Hepatocyte (in vitro differentiated cells): ENCODE results near the gene TRMT61A.

Source experiments
- EZH2 ChIP-seq: fragments of 200-600 bp; sonication (generic); IDR thresholded peaks from 2 replicates; pipeline ENCODE4 v1.6.1; 2016; ENCODE audit warnings: antibody characterized with exemption, mild to moderate bottlenecking, borderline replicate concordance
- EZH2phosphoT487 ChIP-seq: fragments of 200-600 bp; sonication (generic); IDR thresholded peaks from one replicate; pipeline ENCODE4 v1.6.1; 2018; ENCODE audit warnings: antibody characterized with exemption, mild to moderate bottlenecking, low read depth, moderate library complexity; ENCODE audit not compliant: unreplicated experiment, severe bottlenecking
- TF ChIP-seq, protein P1 (sequence below): fragments of 200-600 bp; sonication (generic); IDR thresholded peaks from 2 replicates; pipeline ENCODE4 v1.5.1; 2016; ENCODE audit warnings: antibody characterized with exemption, mild to moderate bottlenecking; ENCODE audit not compliant: poor library complexity

DNA sequence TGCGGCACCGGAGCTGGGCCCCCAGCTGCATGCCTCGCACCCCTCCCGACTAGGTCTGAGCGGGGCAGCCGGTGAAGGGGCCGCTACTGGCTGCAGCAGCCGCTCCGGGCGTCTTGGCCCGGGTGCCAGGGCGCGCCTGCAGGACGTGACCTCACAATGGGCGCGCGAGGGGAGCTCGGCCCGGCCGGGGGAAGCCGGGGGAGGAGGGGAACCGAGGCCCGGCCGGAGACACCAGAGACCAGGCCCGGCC is 33.1 kb downstream of the TRMT61A start:
- TF ChIP-seq EZH2, result no peak
- TF ChIP-seq, protein P1, sequence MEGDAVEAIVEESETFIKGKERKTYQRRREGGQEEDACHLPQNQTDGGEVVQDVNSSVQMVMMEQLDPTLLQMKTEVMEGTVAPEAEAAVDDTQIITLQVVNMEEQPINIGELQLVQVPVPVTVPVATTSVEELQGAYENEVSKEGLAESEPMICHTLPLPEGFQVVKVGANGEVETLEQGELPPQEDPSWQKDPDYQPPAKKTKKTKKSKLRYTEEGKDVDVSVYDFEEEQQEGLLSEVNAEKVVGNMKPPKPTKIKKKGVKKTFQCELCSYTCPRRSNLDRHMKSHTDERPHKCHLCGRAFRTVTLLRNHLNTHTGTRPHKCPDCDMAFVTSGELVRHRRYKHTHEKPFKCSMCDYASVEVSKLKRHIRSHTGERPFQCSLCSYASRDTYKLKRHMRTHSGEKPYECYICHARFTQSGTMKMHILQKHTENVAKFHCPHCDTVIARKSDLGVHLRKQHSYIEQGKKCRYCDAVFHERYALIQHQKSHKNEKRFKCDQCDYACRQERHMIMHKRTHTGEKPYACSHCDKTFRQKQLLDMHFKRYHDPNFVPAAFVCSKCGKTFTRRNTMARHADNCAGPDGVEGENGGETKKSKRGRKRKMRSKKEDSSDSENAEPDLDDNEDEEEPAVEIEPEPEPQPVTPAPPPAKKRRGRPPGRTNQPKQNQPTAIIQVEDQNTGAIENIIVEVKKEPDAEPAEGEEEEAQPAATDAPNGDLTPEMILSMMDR, result no peak
- TF ChIP-seq EZH2phosphoT487, result no peak
